T-helper 22 cell (primary cell): Measurements from ENCODE around the gene STMND1.

ENCODE experiments used
- DNase-seq: peaks from one replicate; pipeline ENCODE4 v3.0.0-alpha.2; 2020; ENCODE audit warnings: low read depth

Gene STMND1

GRCh38 chr6:17098538-17098937 is 3.3 kb upstream of the STMND1 start:
- DNase-seq: no peak

GRCh38 chr6:17099401-17100059 is 2.3 kb upstream of the STMND1 start:
- no peak for DNase-seq

GRCh38 chr6:17100806-17101205 is 1.0 kb upstream of the STMND1 start:
- no peak for DNase-seq

GRCh38 chr6:17102258-17102870 is 514 bp downstream of the STMND1 start:
- no peak for DNase-seq

- no peak for DNase-seq
These were observed 1.9 kb downstream of the STMND1 start for GRCh38 chr6:17103715-17104114.

- DNase-seq: no peak
These were observed 6.0 kb downstream of the STMND1 start for GRCh38 chr6:17107863-17108262.

GRCh38 chr6:17115251-17116116 is 13.6 kb downstream of the STMND1 start:
- no peak for DNase-seq

GRCh38 chr6:17116117-17116440 is 14.2 kb downstream of the STMND1 start:
- no peak for DNase-seq

GRCh38 chr6:17120019-17120418 is 18.2 kb downstream of the STMND1 start:
- DNase-seq: no peak

GRCh38 chr6:17125407-17125806 is 23.6 kb downstream of the STMND1 start:
- DNase-seq: no peak

GRCh38 chr6:17130786-17131185 is 28.9 kb downstream of the STMND1 start:
- DNase-seq: no peak

- DNase-seq: no peak
These were observed 31.1 kb downstream of the STMND1 start for GRCh38 chr6:17132967-17133366.

- DNase-seq: no peak
These were observed 36.2 kb downstream of the STMND1 start for GRCh38 chr6:17138033-17138432.

GRCh38 chr6:17144016-17144415 is 42.2 kb downstream of the STMND1 start:
- no peak for DNase-seq

- no peak for DNase-seq
These were observed 47.7 kb downstream of the STMND1 start for GRCh38 chr6:17149571-17149970.

GRCh38 chr6:17150096-17150495 is 48.2 kb downstream of the STMND1 start:
- no peak for DNase-seq

GRCh38 chr6:17151888-17152287 is 50.0 kb downstream of the STMND1 start:
- DNase-seq: no peak

- no peak for DNase-seq
These were observed 50.9 kb downstream of the STMND1 start for GRCh38 chr6:17152703-17153102.

GRCh38 chr6:17156112-17156921 is 54.5 kb downstream of the STMND1 start:
- peak; percentile 6 for DNase-seq

- DNase-seq: no peak
These were observed 55.1 kb downstream of the STMND1 start for GRCh38 chr6:17156966-17157365.

GRCh38 chr6:17157617-17158016 is 55.8 kb downstream of the STMND1 start:
- DNase-seq: no peak

GRCh38 chr6:17159240-17159639 is 57.4 kb downstream of the STMND1 start:
- no peak for DNase-seq
